Breast epithelium (tissue), 3 donors: ENCODE measurements around the gene ROR2.

ENCODE experiments used
- CTCF ChIP-seq, 3 donors: fragments of 450-650 bp; IDR thresholded peaks; one replicate each; pipeline ENCODE4 v1.5.1; 2016 to 2017; ENCODE audit warnings: antibody characterized with exemption in 3 of 3, mild to moderate bottlenecking in 3 of 3, moderate library complexity in 3 of 3
- POLR2AphosphoS5 ChIP-seq, 3 donors: sonication (generic); formaldehyde crosslinking; IDR thresholded peaks; one replicate each; pipeline ENCODE4 v1.6.1; 2017; ENCODE audit warnings: antibody characterized with exemption in 3 of 3

- TF ChIP-seq CTCF (IDR thresholded peaks at IDR 0.05) (no peak), POLR2AphosphoS5 (IDR thresholded peaks at IDR 0.05) (no peak)
Measured at GRCh38 chr9:91811024-91811909, 138.8 kb downstream of the ROR2 start.
